Activated CD4-positive, alpha-beta T cell treated with anti-CD3 and anti-CD28 coated beads, Interleukin-2, amount 50 U/mL, for 24 hours (primary cell): ENCODE measurements around the gene SLC38A3.
A peak's percentile ranks its signal among the peaks of the same experiment; 100 is the strongest.
"Not testable (repeated sequence)": the region's sequence is repeated elsewhere in the genome, so short reads cannot be mapped to it uniquely, and the experiment has no call there.

Experiments
- DNase-seq, 2 donors: peaks; one replicate each; pipeline ENCODE4 v3.0.0-alpha.2; 2020; ENCODE audit warnings: low read depth in 1 of 2, low spot score in 1 of 2

The SLC38A3 gene

GRCh38 chr3:50230104-50230793 lies 25.2 kb downstream of the SLC38A3 start:
- no peak for DNase-seq

DNA sequence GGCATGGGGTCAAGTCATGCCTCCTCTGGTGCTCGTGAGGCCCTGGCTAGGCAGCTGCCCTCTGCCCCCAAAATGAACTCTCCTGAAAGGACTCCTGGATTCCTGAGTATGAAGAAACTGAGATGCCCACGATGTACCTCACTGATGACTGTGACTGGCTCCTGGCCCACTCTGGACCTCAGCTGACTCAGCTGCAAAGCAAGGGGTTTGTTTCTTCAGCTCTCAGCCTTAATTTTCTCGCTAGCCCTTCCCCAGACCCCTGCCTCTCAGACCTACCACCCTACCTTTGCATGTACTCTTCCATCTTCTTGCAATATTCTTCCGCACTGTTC lies 25.7 kb downstream of the SLC38A3 start:
- DNase-seq, result no peak

DNA sequence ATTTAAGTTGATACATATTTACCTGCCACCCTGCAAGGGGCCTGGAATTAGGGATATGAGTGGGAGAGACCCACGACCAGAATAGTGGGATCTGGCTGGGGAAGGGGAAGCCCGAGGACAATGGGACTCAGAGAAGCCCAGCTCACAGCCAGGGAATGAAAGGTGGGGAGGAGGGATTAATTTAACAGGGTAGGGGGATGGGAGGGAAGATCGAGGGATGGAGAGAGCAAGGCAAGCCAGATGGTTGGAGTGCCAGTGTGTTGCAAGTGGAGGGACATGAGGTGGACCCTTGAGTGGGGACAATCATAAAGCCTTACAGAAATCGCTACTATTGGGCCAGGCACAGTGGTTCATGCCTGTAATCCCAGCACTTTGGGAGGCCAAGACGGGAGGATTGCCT lies 26.5 kb downstream of the SLC38A3 start:
- DNase-seq, result no peak

DNA sequence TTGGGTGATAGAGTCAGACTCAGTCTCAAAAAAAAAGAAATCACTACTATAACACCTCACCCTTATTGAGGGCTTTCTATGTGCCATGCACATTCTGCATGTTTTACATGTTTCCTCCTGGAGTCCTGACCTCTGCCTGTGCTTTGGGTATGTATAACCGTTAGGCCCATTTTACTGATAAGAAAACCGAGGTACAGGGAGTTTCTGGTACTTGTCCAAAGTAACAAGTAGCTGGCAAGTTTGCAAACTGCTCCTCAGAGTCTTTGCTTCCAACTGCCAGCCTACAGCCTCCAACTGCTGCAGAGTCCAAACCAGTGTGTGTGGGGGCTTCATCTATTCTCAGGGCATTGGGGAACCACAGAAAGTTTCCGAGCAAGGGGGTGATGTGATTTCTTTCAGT lies 27.2 kb downstream of the SLC38A3 start:
- DNase-seq, result no peak

DNA sequence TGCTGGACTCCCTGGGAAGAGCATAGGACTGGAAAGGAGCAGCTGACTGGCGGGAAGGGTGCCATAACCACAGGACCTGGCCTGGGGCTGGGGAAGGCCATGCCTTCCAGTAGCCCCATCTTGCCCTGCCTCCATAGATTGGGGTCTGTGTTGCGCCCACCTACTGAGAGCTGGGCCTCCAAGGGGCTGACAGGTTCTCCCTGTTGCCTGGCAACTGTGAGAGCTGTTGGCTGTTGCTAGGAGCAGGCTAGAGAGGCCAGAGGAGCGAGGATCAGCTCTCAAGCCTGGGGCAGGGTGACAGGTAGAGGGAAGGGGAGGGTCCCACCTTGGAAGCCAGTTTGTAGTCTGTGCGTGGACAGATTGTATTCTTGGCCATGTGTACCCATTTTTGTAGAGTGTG lies 28.1 kb downstream of the SLC38A3 start:
- DNase-seq, result no peak

- DNase-seq, result peak; percentile 97
Measured at GRCh38 chr3:50235716-50236483, 30.8 kb downstream of the SLC38A3 start, which contains the start of gene GNAI2. GNAI2 (plus strand) TSS chr3:50236204; CDS start chr3:50236336, 132 bp downstream.

GRCh38 chr3:50236484-50237132 lies 31.5 kb downstream of the SLC38A3 start:
- no peak for DNase-seq

DNA sequence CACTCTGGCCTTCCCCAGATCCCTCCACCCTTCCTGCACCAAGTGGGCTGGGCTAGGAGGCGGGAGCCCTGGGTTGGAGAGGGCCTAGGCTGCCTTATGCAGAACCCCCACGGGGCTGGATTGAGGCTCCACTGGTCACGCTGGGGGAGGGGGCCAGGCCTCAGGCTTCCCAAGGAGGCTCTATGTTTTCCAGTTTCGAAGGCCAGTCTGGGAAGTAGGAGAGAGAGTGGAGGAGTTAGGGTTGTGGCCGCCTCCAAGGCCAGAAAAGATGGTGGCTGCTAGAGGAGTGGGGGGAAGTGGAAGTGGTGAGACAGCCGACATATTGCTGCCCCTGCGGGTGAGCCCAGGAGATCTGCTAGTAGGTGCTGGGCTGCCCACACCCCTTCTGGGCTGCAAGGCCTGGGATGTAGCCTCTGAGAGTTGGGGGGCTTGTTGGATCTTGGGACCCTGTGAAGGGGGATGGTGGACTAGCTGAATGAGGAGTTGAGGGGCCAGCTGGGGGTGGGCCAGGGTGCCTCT lies 32.1 kb downstream of the SLC38A3 start:
- no peak for DNase-seq

GRCh38 chr3:50237754-50238548 lies 32.9 kb downstream of the SLC38A3 start:
- peak; percentile 73 to 82 for DNase-seq

DNA sequence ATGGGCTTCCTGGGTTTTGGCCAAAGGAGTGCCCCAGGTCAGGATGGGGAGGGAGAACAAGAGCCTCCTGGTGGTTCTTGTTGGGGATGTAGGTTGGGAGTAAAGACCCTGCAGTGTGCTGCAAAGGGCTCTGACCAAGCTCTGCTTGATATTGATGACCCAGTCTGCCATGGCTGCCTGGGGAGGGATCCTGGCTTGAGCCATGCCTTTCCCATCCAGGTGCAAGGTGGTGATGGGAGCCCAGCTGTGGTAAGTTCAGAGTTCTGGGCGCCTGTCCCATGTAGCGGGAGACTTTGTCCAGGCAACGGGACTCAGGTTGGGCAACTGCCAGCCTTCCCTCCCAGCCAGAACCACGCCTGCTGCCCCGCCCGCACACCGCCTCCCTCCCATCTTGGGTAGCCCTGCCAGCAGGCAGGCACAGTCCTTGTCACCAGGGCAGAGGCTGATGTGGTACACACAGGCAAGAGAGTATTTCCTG lies 33.5 kb downstream of the SLC38A3 start:
- DNase-seq, result no peak

GRCh38 chr3:50239649-50240048 lies 34.6 kb downstream of the SLC38A3 start:
- DNase-seq, result no peak

DNA sequence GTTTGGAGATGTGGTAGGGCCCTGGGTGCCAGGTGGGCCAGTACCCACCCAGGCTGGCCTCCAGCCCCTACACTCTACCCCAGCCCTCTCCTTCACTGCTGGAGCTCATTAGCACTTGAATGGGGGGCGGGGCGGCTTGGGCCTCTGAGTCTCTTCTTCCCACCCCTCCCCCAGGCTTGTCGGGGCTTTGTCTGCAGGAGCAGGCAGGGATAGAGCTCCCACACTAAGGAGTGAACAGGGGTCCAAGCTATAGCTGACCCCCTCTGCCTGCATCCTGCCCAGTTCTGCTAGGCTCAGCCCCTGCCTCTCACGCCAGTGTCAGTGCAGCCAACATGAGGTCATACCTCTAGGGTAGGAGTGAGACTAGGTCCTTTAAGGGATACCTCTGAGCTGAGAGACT lies 36.1 kb downstream of the SLC38A3 start:
- no peak for DNase-seq

DNA sequence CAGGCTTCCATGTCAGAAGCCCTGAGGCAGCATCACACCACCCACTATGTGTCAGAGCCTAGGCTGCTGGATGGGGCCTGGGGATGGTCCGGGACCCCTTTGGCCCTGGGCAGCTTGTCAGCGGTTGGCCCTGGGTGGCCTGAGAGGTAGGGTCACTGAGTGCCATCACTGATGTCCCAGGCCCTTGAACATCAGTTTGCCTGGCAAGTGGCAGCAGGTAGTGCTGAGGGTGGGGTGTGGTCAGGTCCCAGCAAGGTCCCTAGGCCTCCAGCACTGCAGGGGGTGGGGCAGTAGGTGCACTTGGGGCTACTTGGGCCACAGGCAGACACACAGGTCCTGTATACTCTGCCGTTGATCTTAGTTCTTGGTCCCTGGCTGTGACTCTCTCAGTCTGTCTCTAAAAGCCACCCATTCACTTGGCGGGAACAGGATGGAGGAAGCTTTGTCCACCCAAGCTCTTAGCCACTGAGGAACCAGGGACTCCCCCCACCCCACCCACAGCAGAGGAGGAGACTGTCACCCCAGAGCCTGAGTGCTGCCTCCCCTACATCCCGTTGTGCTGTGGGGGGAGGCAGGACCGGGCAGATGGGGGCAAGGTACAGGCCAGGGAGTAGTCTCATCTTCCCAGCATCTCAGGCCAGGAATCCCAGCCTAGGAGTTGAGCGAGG lies 36.8 kb downstream of the SLC38A3 start:
- DNase-seq, result no peak

- DNase-seq, result no peak
Measured at GRCh38 chr3:50242381-50242770, 37.3 kb downstream of the SLC38A3 start.

GRCh38 chr3:50242851-50243542 lies 37.9 kb downstream of the SLC38A3 start:
- DNase-seq, result no peak

DNA sequence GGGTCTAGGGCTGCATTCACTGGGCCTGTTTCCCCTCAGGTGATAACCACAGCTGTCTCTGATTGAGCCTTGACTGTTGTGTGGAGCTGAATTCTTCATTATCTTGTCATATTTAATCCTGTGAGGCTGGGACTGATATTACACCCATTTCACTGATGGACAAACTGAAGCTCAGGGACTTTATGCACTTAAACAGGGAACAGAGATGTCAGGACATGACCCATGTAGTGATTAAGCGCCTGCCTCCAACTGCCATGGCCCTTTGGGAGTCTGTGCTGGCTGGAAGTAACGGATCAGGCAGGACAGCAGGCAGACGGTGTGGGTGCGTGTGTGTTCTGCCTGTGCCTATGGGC lies 38.4 kb downstream of the SLC38A3 start:
- DNase-seq, result no peak

DNA sequence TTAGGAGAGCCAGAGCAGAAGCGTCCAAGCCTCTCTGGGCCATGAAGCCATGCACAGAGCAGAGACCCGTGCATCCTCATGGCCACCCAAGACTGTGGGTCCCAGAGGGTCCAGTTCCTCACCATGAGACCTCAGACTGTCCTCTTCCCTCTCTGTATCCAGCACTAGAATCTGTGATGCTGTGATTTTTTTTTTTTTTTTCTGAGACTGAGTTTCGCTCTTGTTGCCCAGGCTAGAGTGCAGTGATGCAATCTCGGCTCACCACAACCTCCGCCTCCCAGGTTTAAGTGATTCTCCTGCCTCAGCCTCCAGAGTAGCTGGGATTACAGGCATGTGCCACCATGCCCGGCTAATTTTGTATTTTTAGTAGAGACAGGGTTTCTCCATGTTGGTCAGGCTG lies 39.7 kb downstream of the SLC38A3 start:
- DNase-seq, result not testable (repeated sequence)

DNA sequence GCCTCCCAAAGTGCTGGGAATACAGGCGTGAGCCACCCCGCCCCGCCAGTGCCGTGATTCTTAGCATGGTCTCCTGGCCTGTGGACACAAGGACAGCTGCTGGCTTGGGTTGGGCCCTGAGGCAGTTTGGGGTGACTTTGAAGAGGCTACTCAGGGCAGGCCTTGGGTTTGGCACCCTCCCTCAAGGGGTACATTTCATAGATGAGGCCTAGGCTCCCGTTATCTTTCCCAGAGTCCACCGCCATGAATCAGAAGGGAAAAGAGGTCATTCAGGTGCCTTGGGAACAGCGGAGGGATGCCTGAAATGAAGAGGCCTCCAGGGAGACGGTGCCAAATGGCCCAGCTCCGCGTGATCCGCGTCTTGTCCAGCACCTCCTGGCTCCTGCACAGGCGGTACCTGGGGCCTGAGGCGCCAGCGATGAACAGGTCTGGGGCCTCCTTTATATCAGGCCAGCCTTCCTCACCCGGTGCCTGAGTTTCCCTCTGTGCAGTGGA lies 40.2 kb downstream of the SLC38A3 start:
- no peak for DNase-seq

DNA sequence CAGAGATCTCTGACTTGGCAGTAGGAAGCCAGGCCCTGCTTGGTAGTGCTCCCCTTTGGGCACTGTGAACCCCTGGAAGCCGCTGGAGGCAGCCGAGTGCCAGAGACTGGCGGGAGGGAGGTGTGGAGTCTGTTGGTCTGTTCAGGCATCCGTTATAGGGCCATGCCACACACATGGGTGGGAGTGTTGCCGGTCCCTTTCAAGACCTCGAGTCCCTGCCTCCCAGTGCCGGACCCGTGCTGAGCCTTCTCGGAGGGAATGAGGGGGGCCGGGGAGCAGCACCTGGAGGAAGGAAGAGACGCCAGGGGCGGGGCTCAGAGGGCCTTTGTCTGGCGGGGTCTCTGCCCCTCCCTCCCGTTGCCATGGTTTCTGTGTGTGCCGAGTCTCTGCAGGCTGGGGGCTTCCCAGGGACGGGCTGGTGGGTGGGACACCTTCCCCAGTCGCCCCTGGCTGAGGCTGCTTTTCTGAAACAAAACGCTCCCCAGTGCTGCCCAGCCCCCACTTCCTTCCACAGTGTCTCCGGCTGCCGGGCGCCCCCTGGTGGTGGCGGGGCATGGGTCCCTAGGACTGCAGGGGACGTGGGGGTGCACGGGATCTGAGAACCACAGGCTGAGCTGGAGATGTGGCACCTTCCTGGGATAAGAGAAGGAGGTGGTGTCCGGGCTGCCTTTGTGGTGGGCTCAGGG lies 40.9 kb downstream of the SLC38A3 start:
- DNase-seq, result peak; percentile 89 to 94
